Colonic mucosa (tissue), 4 donors: Measurements from ENCODE around the gene LCNL1. TPM values are rescaled to one million over a fixed set of nuclear protein-coding genes. Genes with fewer than 3 reads are reported as not detected.

Experiments
- DNase-seq: peaks from one replicate; pipeline ENCODE4 v3.0.0-alpha.2; 2020
- H3K27ac ChIP-seq: fragments of 200-600 bp; one replicate; pipeline ENCODE4 v1.8.0; 2021
- H3K27me3 ChIP-seq: fragments of 200-600 bp; one replicate; pipeline ENCODE4 v1.8.0; 2021
- H3K36me3 ChIP-seq: fragments of 200-600 bp; one replicate; pipeline ENCODE4 v1.8.0; 2021
- H3K4me1 ChIP-seq: fragments of 200-600 bp; one replicate; pipeline ENCODE4 v1.8.0; 2021; ENCODE audit warnings: mild to moderate bottlenecking
- H3K4me3 ChIP-seq: fragments of 200-600 bp; one replicate; pipeline ENCODE4 v1.8.0; 2021
- H3K9ac ChIP-seq, 2 donors: one replicate each; pipeline ENCODE4 v1.7.0; 2013; ENCODE audit warnings: control low read depth in 2 of 2, low read depth in 2 of 2, low read length in 2 of 2
- H3K9me3 ChIP-seq: fragments of 200-600 bp; one replicate; pipeline ENCODE4 v1.8.0; 2021
- intact Hi-C: fragments of 100-400 bp; cut with DNase I; formaldehyde crosslinking; loops from one replicate; pipeline ENCODE4 v1.14.1; 2022
- total RNA-seq, 2 donors: library from RNA; stranded (reverse); fragmentation: NEBNext Ultra II Directional in 1 of 2; extraction: Animal tissue kit (Norgen Biotek cat#: 25700) in 1 of 2; gene quantifications; one replicate each; pipeline ENCODE4 v1.2.1, GENCODE V29; 2021
- TF ChIP-seq, protein P1 (sequence below): fragments of 200-600 bp; IDR thresholded peaks from one replicate; pipeline ENCODE4 v1.8.0; 2022; ENCODE audit warnings: antibody characterized with exemption, mild to moderate bottlenecking
- donor health status: healthy.
- donor health status: DM: no; HTN: no; CAD: no.
- donor health status: DM: no; HTN: no; CAD: no.

The LCNL1 gene
- total RNA-seq, 2 donors from 2014 or later = not detected

DNA sequence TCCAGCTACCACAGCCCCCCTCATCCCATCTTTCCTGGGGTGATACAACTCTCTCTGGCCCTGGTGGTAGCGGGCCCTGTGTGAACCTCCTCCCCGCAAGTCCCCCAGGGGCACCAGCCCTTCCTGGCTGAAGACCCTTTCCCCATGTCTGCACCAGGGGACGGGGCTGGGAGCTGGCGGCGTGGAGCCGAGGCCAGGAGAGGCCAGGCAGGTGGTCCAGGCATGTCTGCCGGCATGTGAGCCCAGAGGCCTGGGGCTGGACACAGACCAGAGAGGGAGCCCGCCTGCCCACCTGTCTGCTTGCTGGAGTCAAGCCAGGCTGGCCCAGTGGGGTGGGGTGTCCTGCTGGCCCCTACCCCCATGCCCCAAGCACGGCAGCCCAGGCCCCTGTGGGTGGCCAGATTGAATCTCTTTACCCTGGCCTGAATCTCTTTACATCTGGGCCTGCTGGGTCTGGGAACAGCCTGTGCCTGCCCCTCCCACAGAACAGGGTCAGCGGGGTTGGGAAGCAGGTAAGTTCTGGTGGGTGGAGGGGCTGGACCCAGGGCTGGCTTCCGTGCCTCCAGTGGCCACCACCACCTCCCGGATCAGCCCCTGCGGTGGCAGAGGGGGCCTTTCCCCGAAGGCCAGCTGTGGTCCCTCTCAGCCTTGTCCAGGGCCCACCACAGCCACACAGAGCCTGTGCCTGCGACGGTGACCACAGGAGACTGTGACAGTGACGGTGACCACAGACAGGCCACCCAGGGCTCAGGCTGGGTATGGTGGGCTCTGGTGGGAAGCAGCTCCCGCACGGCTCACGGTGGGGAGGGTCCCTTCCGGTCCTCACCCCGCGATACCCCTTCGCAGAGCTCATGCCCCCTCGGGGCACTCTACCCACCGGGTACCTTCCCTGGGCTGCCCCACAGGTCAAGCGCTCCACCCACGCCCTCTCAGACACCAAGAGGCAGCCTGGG is 23.6 kb upstream of the LCNL1 start:
- TF ChIP-seq, protein P1, sequence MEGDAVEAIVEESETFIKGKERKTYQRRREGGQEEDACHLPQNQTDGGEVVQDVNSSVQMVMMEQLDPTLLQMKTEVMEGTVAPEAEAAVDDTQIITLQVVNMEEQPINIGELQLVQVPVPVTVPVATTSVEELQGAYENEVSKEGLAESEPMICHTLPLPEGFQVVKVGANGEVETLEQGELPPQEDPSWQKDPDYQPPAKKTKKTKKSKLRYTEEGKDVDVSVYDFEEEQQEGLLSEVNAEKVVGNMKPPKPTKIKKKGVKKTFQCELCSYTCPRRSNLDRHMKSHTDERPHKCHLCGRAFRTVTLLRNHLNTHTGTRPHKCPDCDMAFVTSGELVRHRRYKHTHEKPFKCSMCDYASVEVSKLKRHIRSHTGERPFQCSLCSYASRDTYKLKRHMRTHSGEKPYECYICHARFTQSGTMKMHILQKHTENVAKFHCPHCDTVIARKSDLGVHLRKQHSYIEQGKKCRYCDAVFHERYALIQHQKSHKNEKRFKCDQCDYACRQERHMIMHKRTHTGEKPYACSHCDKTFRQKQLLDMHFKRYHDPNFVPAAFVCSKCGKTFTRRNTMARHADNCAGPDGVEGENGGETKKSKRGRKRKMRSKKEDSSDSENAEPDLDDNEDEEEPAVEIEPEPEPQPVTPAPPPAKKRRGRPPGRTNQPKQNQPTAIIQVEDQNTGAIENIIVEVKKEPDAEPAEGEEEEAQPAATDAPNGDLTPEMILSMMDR = no peak
- Histone ChIP-seq H3K27me3 (no peaks in the 10 kb centered on the region), H3K27ac (no peak overlapping the region), H3K9me3 (no peaks in the 10 kb centered on the region), H3K4me1 (no peaks in the 10 kb centered on the region), H3K9ac (no peak overlapping the region), H3K4me3 (no peak overlapping the region), H3K36me3 (no peaks in the 10 kb centered on the region)
- no peak for DNase-seq
- intact Hi-C loops = no loop called here

DNA sequence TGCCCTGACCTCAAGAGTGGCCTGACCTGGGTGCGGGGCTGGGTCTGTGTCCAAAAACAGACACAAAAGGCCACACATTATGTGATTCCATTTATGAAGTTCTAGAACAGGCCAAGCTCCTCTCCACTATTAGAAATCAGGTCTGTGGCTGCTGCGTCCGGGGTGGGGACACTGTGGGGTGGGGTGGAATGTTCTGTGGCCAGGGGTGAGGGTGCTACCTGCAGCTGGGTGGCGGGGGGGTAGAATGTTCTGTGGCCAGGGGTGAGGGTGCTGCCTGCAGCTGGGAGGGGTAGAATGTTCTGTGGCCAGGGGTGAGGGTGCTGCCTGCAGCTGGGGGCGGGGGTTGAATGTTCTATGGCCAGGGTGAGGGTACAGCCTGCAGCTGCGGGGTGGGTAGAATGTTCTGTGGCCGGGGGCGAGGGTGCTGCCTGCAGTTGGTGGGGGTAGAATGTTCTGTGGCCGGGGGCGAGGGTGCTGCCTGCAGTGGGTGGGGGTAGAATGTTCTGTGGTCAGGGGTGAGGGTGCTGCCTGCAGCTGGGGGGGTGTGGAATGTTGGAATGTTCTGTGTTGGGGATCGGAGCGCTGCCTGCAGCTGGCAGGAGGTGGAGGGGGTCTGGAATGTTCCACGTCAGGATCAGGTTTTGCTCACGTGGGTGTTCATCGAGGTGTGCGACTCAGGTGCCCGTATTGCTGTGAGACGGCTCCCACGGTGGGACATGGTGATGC is 22.4 kb upstream of the LCNL1 start:
- no peaks in the 10 kb centered on the region for H3K9me3 ChIP-seq
- no peak overlapping the region for H3K4me3 ChIP-seq
- no peak for DNase-seq
- intact Hi-C loops = no loop called here
- no peak overlapping the region for H3K9ac ChIP-seq
- no peaks in the 10 kb centered on the region for H3K4me1 ChIP-seq
- TF ChIP-seq, protein P1 = no peak
- no peaks in the 10 kb centered on the region for H3K36me3 ChIP-seq
- H3K27ac ChIP-seq = no peak overlapping the region
- no peaks in the 10 kb centered on the region for H3K27me3 ChIP-seq

DNA sequence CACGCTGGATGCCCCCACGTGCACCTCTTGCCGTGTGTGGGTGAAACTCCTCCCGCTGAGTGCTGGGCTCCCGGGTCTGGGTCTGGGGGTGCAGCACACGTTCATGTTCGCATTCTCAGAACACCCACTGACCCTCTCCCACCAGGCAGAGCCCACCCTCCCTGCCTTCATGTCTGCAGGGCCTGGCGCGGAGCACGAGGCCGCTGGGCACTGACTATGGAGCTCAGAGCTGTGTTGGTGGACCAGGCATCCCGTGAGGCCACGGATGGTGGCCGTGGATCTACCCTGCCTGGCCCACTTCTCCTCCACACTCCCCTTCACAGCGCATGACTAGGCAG is 21.9 kb upstream of the LCNL1 start:
- TF ChIP-seq, protein P1 = no peak
- intact Hi-C loops = no loop called here
- H3K36me3 ChIP-seq = no peaks in the 10 kb centered on the region
- H3K27me3 ChIP-seq = no peaks in the 10 kb centered on the region
- no peaks in the 10 kb centered on the region for H3K4me1 ChIP-seq
- no peaks in the 10 kb centered on the region for H3K9me3 ChIP-seq
- no peak overlapping the region for H3K4me3 ChIP-seq
- no peak overlapping the region for H3K9ac ChIP-seq
- H3K27ac ChIP-seq = no peak overlapping the region
- no peak for DNase-seq

DNA sequence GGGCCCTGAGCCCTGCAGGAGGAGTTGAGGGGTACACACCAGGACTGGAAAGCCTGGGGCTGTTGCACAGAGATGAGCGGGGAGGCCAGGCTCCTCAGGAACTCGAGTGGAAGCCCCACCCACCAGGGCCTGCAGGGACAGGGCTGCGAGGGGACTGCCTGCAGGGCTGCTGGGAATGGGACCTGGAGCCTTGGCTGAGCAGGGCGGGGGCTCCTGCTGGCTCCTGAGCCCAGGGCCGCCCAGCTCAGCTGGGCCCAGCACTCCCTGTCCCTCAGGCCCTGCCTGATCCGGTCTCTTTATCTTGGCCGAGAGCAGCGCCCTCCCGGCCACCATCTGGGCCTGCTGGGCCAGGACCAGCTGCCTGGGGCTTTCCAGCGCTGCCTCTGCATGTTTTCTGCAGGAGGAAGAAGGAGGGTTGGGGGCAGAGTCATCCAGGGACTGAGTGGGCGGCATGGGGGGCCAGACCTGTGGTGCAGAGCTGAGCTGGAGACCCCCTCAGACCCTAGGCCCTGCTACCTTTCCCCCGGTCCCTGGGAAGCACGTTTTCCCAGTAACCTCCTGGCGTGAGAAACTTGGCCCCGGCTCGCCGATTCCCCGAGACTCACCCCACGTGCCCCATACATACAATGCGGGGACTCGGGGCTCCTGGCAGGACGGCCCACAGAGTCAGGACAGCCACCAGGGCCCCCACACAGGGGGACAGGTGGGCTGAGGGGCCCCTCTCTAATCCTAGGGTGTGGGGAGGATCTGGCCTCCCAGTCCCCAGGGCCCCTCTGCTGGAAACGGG is 21.3 kb upstream of the LCNL1 start:
- no peak overlapping the region for H3K4me3 ChIP-seq
- DNase-seq = no peak
- H3K27ac ChIP-seq = no peak overlapping the region
- H3K4me1 ChIP-seq = no peaks in the 10 kb centered on the region
- H3K9ac ChIP-seq = no peak overlapping the region
- H3K36me3 ChIP-seq = no peaks in the 10 kb centered on the region
- H3K9me3 ChIP-seq = no peaks in the 10 kb centered on the region
- intact Hi-C loops = no loop called here
- TF ChIP-seq, protein P1 = no peak
- no peaks in the 10 kb centered on the region for H3K27me3 ChIP-seq

DNA sequence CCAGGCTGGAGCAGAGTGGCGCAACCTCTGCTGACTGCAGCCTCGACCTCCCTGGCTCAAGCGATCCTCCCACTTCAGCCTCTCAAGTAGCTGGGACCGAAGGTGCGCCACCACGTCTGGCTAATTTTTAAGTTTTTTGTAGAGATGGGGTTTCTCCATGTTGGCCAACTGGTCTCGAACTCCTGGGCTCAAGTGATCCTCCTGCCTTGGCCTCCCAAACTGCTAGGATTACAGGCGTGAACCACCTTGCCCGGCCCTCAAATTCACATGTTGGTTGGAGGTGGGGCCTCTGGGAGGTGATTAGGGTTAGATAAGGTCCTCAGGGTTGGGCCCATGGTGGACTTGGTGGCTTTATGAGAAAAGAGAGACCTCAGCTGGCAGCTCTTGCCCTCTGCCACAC is 20.6 kb upstream of the LCNL1 start:
- intact Hi-C loops = no loop called here
- DNase-seq = no peak
- H3K4me1 ChIP-seq = no peaks in the 10 kb centered on the region
- no peak overlapping the region for H3K27ac ChIP-seq
- TF ChIP-seq, protein P1 = no peak
- H3K27me3 ChIP-seq = no peaks in the 10 kb centered on the region
- H3K9me3 ChIP-seq = no peaks in the 10 kb centered on the region
- H3K36me3 ChIP-seq = no peaks in the 10 kb centered on the region
- no peak overlapping the region for H3K9ac ChIP-seq
- no peak overlapping the region for H3K4me3 ChIP-seq
